ENCODE measurements around the gene OR51A2. TPM values are rescaled to one million over a fixed set of nuclear protein-coding genes. Genes with fewer than 3 reads are reported as not detected.

OR51A2 gene
- total RNA-seq, 1 experiment from 2014 or later: not detected

- TF ChIP-seq SIN3A (IDR thresholded peaks at IDR 0.05; ENCODE audit: borderline replicate concordance, insufficient read depth, low read depth, low read length) (no peak), POLR2AphosphoS5 (IDR thresholded peaks at IDR 0.05; ENCODE audit: low read depth, low read length) (no peak)
- no TSS peak for BruUV-seq (replicated peaks)
- ChIA-PET CTCF (no interaction called here), POLR2A (no interaction called here)
- intact Hi-C loops (cut with micrococcal nuclease; ENCODE audit: unreplicated experiment): no loop called here
- DNase-seq (ENCODE audit: low read depth, low spot score): no peak
- H3K27me3 ChIP-seq (ENCODE audit: control insufficient read depth, insufficient read depth, low read length): no peaks in the 10 kb centered on the region
- no peaks in the 10 kb centered on the region for H3K4me1 ChIP-seq (ENCODE audit: control insufficient read depth, insufficient read depth, low read length)
- no peaks in the 10 kb centered on the region for H3K36me3 ChIP-seq (ENCODE audit: control insufficient read depth, insufficient read depth, low read length)
- H3K9me3 ChIP-seq (ENCODE audit: control insufficient read depth, insufficient read depth, low read depth, low read length): 0 out of 2 replicates have a peak, but pooled peaks cover 2% of the 10 kb centered on the region
- in situ Hi-C loops (cut with HindIII; ENCODE audit: low pct_unique_long_range_greater_than_20kb, low sequenced_read_pairs): no loop called here
- no peak overlapping the region for H3K27ac ChIP-seq (ENCODE audit: low read length)
- no peak overlapping the region for H3K4me3 ChIP-seq (ENCODE audit: low read depth in 2 of 2, low read length in 2 of 2)
- no peak for ATAC-seq
Observed at GRCh38 chr11:4921796-4922195, 33.7 kb downstream of the OR51A2 start.

DNA sequence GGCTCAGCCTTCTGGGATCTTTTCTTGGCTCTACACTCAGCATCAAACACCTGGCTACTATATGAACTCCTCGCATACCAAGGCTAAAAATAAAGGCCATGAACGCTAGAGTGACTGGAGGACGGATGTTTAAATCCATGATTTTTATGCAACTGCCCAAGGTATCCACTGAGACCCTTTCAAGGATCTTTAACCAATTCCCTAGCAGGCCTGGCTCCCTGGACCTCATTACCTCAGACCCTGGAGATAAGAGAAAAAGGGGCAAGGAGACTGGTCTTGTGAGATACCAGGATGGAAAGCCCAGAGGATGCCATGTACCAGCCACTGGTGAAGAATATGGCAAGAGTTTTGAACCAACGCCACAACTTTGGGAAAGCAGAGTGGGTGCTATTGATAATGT lies 36.3 kb downstream of the OR51A2 start, which contains the start of gene OR51G2:
Gene OR51G2, minus strand, starts transcription at position 101 of the 400 bp plus-strand sequence. CDS start 3,687 bp downstream, outside the sequence.
- POLR2A ChIA-PET: no interaction called here
- 0 out of 2 replicates have a peak, but pooled peaks cover 2% of the 10 kb centered on the region for H3K9me3 ChIP-seq (ENCODE audit: control insufficient read depth, insufficient read depth, low read depth, low read length)
- no peaks in the 10 kb centered on the region for H3K36me3 ChIP-seq (ENCODE audit: control insufficient read depth, insufficient read depth, low read length)
- ATAC-seq (no peak), DNase-seq (ENCODE audit: low read depth, low spot score) (no peak)
- in situ Hi-C loops (cut with HindIII; ENCODE audit: low pct_unique_long_range_greater_than_20kb, low sequenced_read_pairs) (no loop called here), intact Hi-C loops (cut with micrococcal nuclease; ENCODE audit: unreplicated experiment) (no loop called here)
- BruUV-seq (replicated peaks): no TSS peak
- no peak within 1 kb of the TSS for H3K27ac ChIP-seq (ENCODE audit: low read length)
- TF ChIP-seq SIN3A (IDR thresholded peaks at IDR 0.05; ENCODE audit: borderline replicate concordance, insufficient read depth, low read depth, low read length) (no peak), POLR2AphosphoS5 (IDR thresholded peaks at IDR 0.05; ENCODE audit: low read depth, low read length) (no peak), TCF7L2 (IDR thresholded peaks at IDR 0.05; ENCODE audit: low read depth, low read length) (no peak)
- TF ChIP-seq, protein P1, sequence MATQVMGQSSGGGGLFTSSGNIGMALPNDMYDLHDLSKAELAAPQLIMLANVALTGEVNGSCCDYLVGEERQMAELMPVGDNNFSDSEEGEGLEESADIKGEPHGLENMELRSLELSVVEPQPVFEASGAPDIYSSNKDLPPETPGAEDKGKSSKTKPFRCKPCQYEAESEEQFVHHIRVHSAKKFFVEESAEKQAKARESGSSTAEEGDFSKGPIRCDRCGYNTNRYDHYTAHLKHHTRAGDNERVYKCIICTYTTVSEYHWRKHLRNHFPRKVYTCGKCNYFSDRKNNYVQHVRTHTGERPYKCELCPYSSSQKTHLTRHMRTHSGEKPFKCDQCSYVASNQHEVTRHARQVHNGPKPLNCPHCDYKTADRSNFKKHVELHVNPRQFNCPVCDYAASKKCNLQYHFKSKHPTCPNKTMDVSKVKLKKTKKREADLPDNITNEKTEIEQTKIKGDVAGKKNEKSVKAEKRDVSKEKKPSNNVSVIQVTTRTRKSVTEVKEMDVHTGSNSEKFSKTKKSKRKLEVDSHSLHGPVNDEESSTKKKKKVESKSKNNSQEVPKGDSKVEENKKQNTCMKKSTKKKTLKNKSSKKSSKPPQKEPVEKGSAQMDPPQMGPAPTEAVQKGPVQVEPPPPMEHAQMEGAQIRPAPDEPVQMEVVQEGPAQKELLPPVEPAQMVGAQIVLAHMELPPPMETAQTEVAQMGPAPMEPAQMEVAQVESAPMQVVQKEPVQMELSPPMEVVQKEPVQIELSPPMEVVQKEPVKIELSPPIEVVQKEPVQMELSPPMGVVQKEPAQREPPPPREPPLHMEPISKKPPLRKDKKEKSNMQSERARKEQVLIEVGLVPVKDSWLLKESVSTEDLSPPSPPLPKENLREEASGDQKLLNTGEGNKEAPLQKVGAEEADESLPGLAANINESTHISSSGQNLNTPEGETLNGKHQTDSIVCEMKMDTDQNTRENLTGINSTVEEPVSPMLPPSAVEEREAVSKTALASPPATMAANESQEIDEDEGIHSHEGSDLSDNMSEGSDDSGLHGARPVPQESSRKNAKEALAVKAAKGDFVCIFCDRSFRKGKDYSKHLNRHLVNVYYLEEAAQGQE (IDR thresholded peaks at IDR 0.05; ENCODE audit: insufficient read depth in 1 of 2, low read depth in 2 of 2, low read length in 1 of 2): no peak
- TF ChIP-seq, protein P2, sequence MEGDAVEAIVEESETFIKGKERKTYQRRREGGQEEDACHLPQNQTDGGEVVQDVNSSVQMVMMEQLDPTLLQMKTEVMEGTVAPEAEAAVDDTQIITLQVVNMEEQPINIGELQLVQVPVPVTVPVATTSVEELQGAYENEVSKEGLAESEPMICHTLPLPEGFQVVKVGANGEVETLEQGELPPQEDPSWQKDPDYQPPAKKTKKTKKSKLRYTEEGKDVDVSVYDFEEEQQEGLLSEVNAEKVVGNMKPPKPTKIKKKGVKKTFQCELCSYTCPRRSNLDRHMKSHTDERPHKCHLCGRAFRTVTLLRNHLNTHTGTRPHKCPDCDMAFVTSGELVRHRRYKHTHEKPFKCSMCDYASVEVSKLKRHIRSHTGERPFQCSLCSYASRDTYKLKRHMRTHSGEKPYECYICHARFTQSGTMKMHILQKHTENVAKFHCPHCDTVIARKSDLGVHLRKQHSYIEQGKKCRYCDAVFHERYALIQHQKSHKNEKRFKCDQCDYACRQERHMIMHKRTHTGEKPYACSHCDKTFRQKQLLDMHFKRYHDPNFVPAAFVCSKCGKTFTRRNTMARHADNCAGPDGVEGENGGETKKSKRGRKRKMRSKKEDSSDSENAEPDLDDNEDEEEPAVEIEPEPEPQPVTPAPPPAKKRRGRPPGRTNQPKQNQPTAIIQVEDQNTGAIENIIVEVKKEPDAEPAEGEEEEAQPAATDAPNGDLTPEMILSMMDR (IDR thresholded peaks at IDR 0.05): no peak
- no peaks in the 10 kb centered on the region for H3K4me1 ChIP-seq (ENCODE audit: control insufficient read depth, insufficient read depth, low read length)
- no peaks in the 10 kb centered on the region for H3K27me3 ChIP-seq (ENCODE audit: control insufficient read depth, insufficient read depth, low read length)
- CTCF ChIA-PET: no interaction called here
- H3K4me3 ChIP-seq (ENCODE audit: low read depth in 2 of 2, low read length in 2 of 2): no peak within 1 kb of the TSS

DNA sequence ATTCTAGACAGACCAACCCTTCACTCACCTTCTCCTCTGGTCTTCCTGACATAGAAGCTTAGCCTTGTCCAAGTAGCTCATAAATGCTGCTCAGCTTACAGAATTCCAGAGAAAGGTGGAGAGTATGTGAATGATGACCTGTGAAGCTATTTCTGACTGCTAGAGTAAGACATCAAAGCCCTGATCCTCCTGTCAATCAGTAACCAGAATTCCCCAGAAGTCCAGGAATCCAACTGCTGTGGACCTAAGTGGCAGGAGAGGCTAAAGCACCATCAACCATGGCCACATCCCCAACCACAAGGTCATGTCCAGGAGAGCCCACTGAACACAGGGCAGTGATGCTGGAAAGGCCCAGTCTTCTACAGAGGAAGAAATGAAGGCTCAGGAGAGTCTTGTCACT lies 38.9 kb downstream of the OR51A2 start:
- Histone ChIP-seq H3K36me3 (ENCODE audit: control insufficient read depth, insufficient read depth, low read length) (no peaks in the 10 kb centered on the region), H3K4me1 (ENCODE audit: control insufficient read depth, insufficient read depth, low read length) (no peaks in the 10 kb centered on the region), H3K9me3 (ENCODE audit: control insufficient read depth, insufficient read depth, low read depth, low read length) (no peaks in the 10 kb centered on the region), H3K4me3 (ENCODE audit: low read depth in 2 of 2, low read length in 2 of 2) (no peak overlapping the region), H3K27ac (ENCODE audit: low read length) (no peak overlapping the region), H3K27me3 (ENCODE audit: control insufficient read depth, insufficient read depth, low read length) (no peaks in the 10 kb centered on the region)
- ChIA-PET POLR2A (no interaction called here), CTCF (no interaction called here)
- no peak for TF ChIP-seq POLR2AphosphoS5 (IDR thresholded peaks at IDR 0.05; ENCODE audit: low read depth, low read length)
- TF ChIP-seq SIN3A (IDR thresholded peaks at IDR 0.05; ENCODE audit: borderline replicate concordance, insufficient read depth, low read depth, low read length): no peak
- no peak for TF ChIP-seq TCF7L2 (IDR thresholded peaks at IDR 0.05; ENCODE audit: low read depth, low read length)
- TF ChIP-seq, protein P1 (IDR thresholded peaks at IDR 0.05; ENCODE audit: insufficient read depth in 1 of 2, low read depth in 2 of 2, low read length in 1 of 2): no peak
- TF ChIP-seq, protein P2 (IDR thresholded peaks at IDR 0.05): no peak
- intact Hi-C loops (cut with micrococcal nuclease; ENCODE audit: unreplicated experiment) (no loop called here), in situ Hi-C loops (cut with HindIII; ENCODE audit: low pct_unique_long_range_greater_than_20kb, low sequenced_read_pairs) (no loop called here)
- ATAC-seq (no peak), DNase-seq (ENCODE audit: low read depth, low spot score) (no peak)
- no TSS peak for BruUV-seq (replicated peaks)
